H1 (cell line): ENCODE data around the gene RNU5D-1. TPM values are rescaled to one million over a fixed set of nuclear protein-coding genes. Genes with fewer than 3 reads are reported as not detected.

Experiments used
- BACH1 ChIP-seq: IDR thresholded peaks from 2 replicates; pipeline ENCODE4 v1.6.1; 2012; ENCODE audit warnings: low read length, improper control_type of control experiment
- BCL11A ChIP-seq, 2 experiments: IDR thresholded peaks; one replicate each; pipeline ENCODE4 v1.6.1; 2011; ENCODE audit warnings: low read depth in 2 of 2, low read length in 2 of 2, mild to moderate bottlenecking in 2 of 2
- CHD1 ChIP-seq: IDR thresholded peaks from 2 replicates; pipeline ENCODE4 v1.6.1; 2012; ENCODE audit warnings: low read depth, low read length, improper control_type of control experiment
- EP300 ChIP-seq, 2 experiments: IDR thresholded peaks; 1 replicate in 1 of 2; 2 replicates in 1 of 2; pipeline ENCODE4 v1.6.1; 2011 to 2012; ENCODE audit warnings: low read depth in 2 of 2, low read length in 2 of 2, mild to moderate bottlenecking in 2 of 2, borderline replicate concordance in 1 of 2, inconsistent platforms in 1 of 2, moderate library complexity in 1 of 2
- FOSL1 ChIP-seq: IDR thresholded peaks from 2 replicates; pipeline ENCODE4 v1.6.1; 2011; ENCODE audit warnings: mild to moderate bottlenecking, low read depth, low read length, moderate library complexity; ENCODE audit not compliant: insufficient read depth
- GABPA ChIP-seq: IDR thresholded peaks from 2 replicates; pipeline ENCODE4 v1.6.1; 2011; ENCODE audit warnings: mild to moderate bottlenecking, low read length, moderate library complexity, borderline replicate concordance; ENCODE audit not compliant: insufficient read depth
- HDAC2 ChIP-seq, 2 experiments: fragments of 300-600 bp in 1 of 2; sonication (generic) in 1 of 2; IDR thresholded peaks; 2 replicates each; pipeline ENCODE4 v1.6.1; 2011 to 2012; ENCODE audit warnings: low read depth in 2 of 2, low read length in 2 of 2, mild to moderate bottlenecking in 2 of 2, moderate library complexity in 2 of 2, borderline replicate concordance in 1 of 2, inconsistent platforms in 1 of 2
- JUND ChIP-seq: IDR thresholded peaks from 2 replicates; pipeline ENCODE4 v1.6.1; 2011; ENCODE audit warnings: mild to moderate bottlenecking, improper control_type of control experiment, low read length
- MAFK ChIP-seq: IDR thresholded peaks from 2 replicates; pipeline ENCODE4 v1.6.1; 2012; ENCODE audit warnings: low read depth, mild to moderate bottlenecking, improper control_type of control experiment, low read length
- POU5F1 ChIP-seq: IDR thresholded peaks from 2 replicates; pipeline ENCODE4 v1.6.1; 2011; ENCODE audit warnings: low read depth, mild to moderate bottlenecking, low read length, moderate library complexity
- RAD21 ChIP-seq, 2 experiments: IDR thresholded peaks in 1 of 2; conservative IDR thresholded peaks in 1 of 2; 2 replicates each; pipeline ENCODE4 v1.6.1; 2011; ENCODE audit warnings: low read depth in 2 of 2, low read length in 2 of 2, improper control_type of control experiment in 1 of 2, inconsistent platforms in 1 of 2, mild to moderate bottlenecking in 1 of 2, moderate library complexity in 1 of 2
- RBBP5 ChIP-seq: IDR thresholded peaks from 2 replicates; pipeline ENCODE4 v1.7.1; 2012; ENCODE audit warnings: low read depth, mild to moderate bottlenecking, inconsistent platforms, low read length, moderate library complexity, borderline replicate concordance
- SIRT6 ChIP-seq: IDR thresholded peaks from one replicate; pipeline ENCODE4 v1.7.1; 2012; ENCODE audit warnings: low read length, inconsistent platforms
- SP1 ChIP-seq: IDR thresholded peaks from 2 replicates; pipeline ENCODE4 v1.6.1; 2011; ENCODE audit warnings: low read depth, low read length
- SP4 ChIP-seq: IDR thresholded peaks from 2 replicates; pipeline ENCODE4 v1.6.1; 2012; ENCODE audit warnings: low read length, inconsistent platforms
- TAF1 ChIP-seq: IDR thresholded peaks from 2 replicates; pipeline ENCODE4 v1.6.1; 2011; ENCODE audit warnings: mild to moderate bottlenecking, low read depth, low read length
- TAF7 ChIP-seq: optimal IDR thresholded peaks from 2 replicates; pipeline ENCODE3; 2011; ENCODE audit warnings: low read depth, mild to moderate bottlenecking, inconsistent platforms, low read length, moderate library complexity, borderline replicate concordance
- polyA plus RNA-seq, 7 experiments: library from polyadenylated mRNA; depleted of rRNA in 3 of 7; stranded (reverse) in 5 of 7; unstranded in 2 of 7; fragments of >200 nt in 5 of 7; fragments of 200-250 nt in 2 of 7; gene quantifications; 1 replicate in 5 of 7; 2 replicates in 1 of 7; 4 replicates in 1 of 7; pipeline versions ENCODE4 v1.2.1 to v1.2.3, GENCODE V29; 2011 to 2013; ENCODE audit warnings: missing spikeins in 2 of 7, mixed read lengths in 2 of 7
- total RNA-seq: library from RNA; stranded (reverse); fragmentation: NEBNext Ultra II Directional; extraction: Animal tissue kit (Norgen Biotek cat#: 25700); gene quantifications from 2 replicates; pipeline ENCODE4 v1.2.1, GENCODE V29; 2021
- TF ChIP-seq, protein P1 (sequence below): IDR thresholded peaks from 2 replicates; pipeline ENCODE4 v1.6.1; 2012; ENCODE audit warnings: low read length, inconsistent platforms
- TF ChIP-seq, protein P2 (sequence below), 3 experiments: IDR thresholded peaks; 1 replicate in 2 of 3; 2 replicates in 1 of 3; pipeline versions ENCODE4 v1.5.1 to v1.6.1; 2011; ENCODE audit warnings: low read length in 3 of 3, mild to moderate bottlenecking in 3 of 3, inconsistent platforms in 2 of 3, low read depth in 1 of 3, moderate library complexity in 1 of 3; ENCODE audit not compliant: insufficient read depth in 1 of 3; ENCODE audit errors: control extremely low read depth in 1 of 3

RNU5D-1 gene
- total and polyA plus RNA-seq, 2 of the 8 experiments (the other 6 are each of a cell fraction or from before 2014, with no cell fraction given) = under 0.01 TPM; not detected in 1

DNA sequence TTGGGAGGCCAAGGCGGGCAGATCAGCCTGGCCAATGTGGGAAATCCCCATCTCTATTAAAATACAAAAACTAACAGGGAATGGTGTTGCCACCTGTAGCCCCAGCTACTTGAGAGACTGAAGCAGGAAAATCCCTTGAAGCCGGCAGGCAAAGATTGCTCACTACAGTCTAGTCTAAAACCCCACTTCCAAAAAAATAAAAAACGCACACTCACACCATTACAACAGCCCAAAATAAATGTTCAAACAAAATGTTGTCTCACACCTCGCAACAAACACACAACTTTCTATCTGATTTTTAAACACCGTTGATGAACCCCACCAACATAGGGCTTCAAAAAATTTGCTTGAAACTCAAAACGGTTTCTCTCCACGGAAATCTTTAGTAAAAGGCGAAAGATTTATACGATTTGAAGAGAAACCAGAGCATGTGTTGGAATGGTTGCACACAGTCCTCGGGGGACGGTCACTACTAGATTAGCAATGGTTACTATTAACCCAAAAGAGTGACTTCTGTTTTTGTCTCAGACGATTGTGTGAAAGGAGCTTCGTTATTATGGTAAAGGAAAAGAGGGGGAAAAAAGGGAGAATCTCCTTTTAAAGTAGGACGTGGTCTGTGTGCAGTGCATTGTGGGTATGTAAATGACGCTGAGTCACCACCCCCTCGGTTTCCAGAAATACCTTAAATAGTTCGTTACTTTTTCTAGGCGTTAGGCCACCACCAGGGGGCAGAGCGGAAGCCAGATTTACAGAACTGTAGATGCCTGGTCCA lies at the start of gene RNU5D-1 (continued):
- TF ChIP-seq GABPA (no peak), JUND (peak; percentile 94), HDAC2 (IDR thresholded peaks at IDR 0.05; ENCODE audit: borderline replicate concordance in 1 of 2, low read depth in 2 of 2, low read length in 2 of 2) (no peak; a peak in 1 of 4 replicates), SP1 (peak; percentile 76), CHD1 (no peak), POU5F1 (peak; percentile 56; the same call in 1 of the 2 replicates), RBBP5 (no peak), BACH1 (peak; percentile 63), SIRT6 (no peak), BCL11A (IDR thresholded peaks at IDR 0.05; ENCODE audit: low read depth in 2 of 2, low read length in 2 of 2) (no peak), EP300 (IDR thresholded peaks at IDR 0.05; ENCODE audit: borderline replicate concordance in 1 of 2, low read depth in 2 of 2, low read length in 2 of 2) (0 out of 3 replicates have a peak, but pooled peaks of 1 of the 2 experiments have one; percentile 30), MAFK (peak; percentile 55; the same call in 1 of the 2 replicates), TAF7 (peak; percentile 100), RAD21 (IDR thresholded peaks at IDR 0.05 in 1 of 2, conservative IDR thresholded peaks at IDR 0.05 in 1 of 2; ENCODE audit: low read depth in 2 of 2, low read length in 2 of 2) (peak; percentile 14 to 32; a peak in 1 of 4 replicates), FOSL1 (no peak), SP4 (peak; percentile 60; the same call in 1 of the 2 replicates), TAF1 (no peak)
- TF ChIP-seq, protein P1, sequence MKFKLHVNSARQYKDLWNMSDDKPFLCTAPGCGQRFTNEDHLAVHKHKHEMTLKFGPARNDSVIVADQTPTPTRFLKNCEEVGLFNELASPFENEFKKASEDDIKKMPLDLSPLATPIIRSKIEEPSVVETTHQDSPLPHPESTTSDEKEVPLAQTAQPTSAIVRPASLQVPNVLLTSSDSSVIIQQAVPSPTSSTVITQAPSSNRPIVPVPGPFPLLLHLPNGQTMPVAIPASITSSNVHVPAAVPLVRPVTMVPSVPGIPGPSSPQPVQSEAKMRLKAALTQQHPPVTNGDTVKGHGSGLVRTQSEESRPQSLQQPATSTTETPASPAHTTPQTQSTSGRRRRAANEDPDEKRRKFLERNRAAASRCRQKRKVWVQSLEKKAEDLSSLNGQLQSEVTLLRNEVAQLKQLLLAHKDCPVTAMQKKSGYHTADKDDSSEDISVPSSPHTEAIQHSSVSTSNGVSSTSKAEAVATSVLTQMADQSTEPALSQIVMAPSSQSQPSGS = peak; percentile 96
- TF ChIP-seq, protein P2, sequence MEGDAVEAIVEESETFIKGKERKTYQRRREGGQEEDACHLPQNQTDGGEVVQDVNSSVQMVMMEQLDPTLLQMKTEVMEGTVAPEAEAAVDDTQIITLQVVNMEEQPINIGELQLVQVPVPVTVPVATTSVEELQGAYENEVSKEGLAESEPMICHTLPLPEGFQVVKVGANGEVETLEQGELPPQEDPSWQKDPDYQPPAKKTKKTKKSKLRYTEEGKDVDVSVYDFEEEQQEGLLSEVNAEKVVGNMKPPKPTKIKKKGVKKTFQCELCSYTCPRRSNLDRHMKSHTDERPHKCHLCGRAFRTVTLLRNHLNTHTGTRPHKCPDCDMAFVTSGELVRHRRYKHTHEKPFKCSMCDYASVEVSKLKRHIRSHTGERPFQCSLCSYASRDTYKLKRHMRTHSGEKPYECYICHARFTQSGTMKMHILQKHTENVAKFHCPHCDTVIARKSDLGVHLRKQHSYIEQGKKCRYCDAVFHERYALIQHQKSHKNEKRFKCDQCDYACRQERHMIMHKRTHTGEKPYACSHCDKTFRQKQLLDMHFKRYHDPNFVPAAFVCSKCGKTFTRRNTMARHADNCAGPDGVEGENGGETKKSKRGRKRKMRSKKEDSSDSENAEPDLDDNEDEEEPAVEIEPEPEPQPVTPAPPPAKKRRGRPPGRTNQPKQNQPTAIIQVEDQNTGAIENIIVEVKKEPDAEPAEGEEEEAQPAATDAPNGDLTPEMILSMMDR (IDR thresholded peaks at IDR 0.05; ENCODE audit: control extremely low read depth in 1 of 3, insufficient read depth in 1 of 3, low read depth in 1 of 3, low read length in 3 of 3) = peak; percentile 48 to 80 (median 55)
